A549 (cell line): Measurements from ENCODE around the gene NIP7. TPM values are rescaled to one million over a fixed set of nuclear protein-coding genes. Genes with fewer than 3 reads are reported as not detected.

ENCODE experiments used
- ATAC-seq, 2 experiments: fragments of 200-7000 bp in 1 of 2; fragments of >200 bp in 1 of 2; cut with Nextera tagmentation in 1 of 2; cut with Tn5 transposase in 1 of 2; 3 replicates each; pipeline versions ENCODE4 v1.8.0 to v1.9.1; 2018 to 2020; ENCODE audit warnings: mild to moderate bottlenecking in 1 of 2, moderate library complexity in 1 of 2
- CTCF ChIA-PET: fragments of 300-600 bp; sonication (Branson Sonifier 250); formaldehyde crosslinking; extraction: SDS; loops from one replicate; lab custom pipeline; 2021; ENCODE audit warnings: antibody characterized with exemption, inconsistent platforms; lab: Yijun Ruan, JAX
- POLR2A ChIA-PET: fragments of 350-600 bp; formaldehyde crosslinking; extraction: SDS; loops from one replicate; lab custom pipeline; 2021; ENCODE audit warnings: antibody characterized with exemption, inconsistent platforms; lab: Yijun Ruan, JAX
- DNase-seq, 2 experiments: peaks; one replicate each; pipeline versions ENCODE4 v3.0.0 to v3.0.0-alpha.2; 2011 to 2016; ENCODE audit warnings: low read depth in 1 of 2, low spot score in 1 of 2
- FAIRE-seq: peaks from 2 replicates; lab custom pipeline; 2011; peaks lifted over from hg19 to GRCh38; lab: Jason Lieb, UNC
- H3K27ac ChIP-seq, 2 experiments: fragments of >200 bp; sonication (Bioruptor Twin); formaldehyde crosslinking; 3 replicates each; pipeline ENCODE4 v1.5.1; 2016 to 2017
- H3K4me1 ChIP-seq: fragments of >200 bp; sonication (Bioruptor Twin); formaldehyde crosslinking; 3 replicates; pipeline ENCODE4 v1.6.1; 2016
- H3K4me2 ChIP-seq: fragments of >200 bp; sonication (Bioruptor Twin); formaldehyde crosslinking; 3 replicates; pipeline ENCODE4 v1.6.1; 2016
- H3K4me3 ChIP-seq: fragments of >200 bp; sonication (Bioruptor Twin); formaldehyde crosslinking; 3 replicates; pipeline ENCODE4 v1.5.1; 2016
- H3K9me3 ChIP-seq: fragments of >200 bp; sonication (Bioruptor Twin); formaldehyde crosslinking; 3 replicates; pipeline ENCODE4 v1.6.1; 2016
- ATOH8 ChIP-seq: fragments of 250-450 bp; sonication (Bioruptor Pico); IDR thresholded peaks from 2 replicates; pipeline ENCODE4 v1.5.0; 2020; ENCODE audit warnings: low read depth, mild to moderate bottlenecking, moderate library complexity
- BCL3 ChIP-seq: fragments of >200 bp; sonication (Bioruptor Twin); formaldehyde crosslinking; IDR thresholded peaks from 3 replicates; pipeline ENCODE4 v1.6.1; 2016
- CBX8 ChIP-seq: fragments of 200-600 bp; sonication (generic); IDR thresholded peaks from 2 replicates; pipeline ENCODE4 v1.6.1; 2016
- CHD2 ChIP-seq: fragments of 150-350 bp; IDR thresholded peaks from 2 replicates; pipeline ENCODE4 v1.6.1; 2014; ENCODE audit warnings: low read length; ENCODE audit not compliant: partially characterized antibody
- CTCF ChIP-seq: fragments of >200 bp; sonication (Bioruptor Twin); formaldehyde crosslinking; IDR thresholded peaks from 3 replicates; pipeline ENCODE4 v1.5.1; 2016
- EHF ChIP-seq: fragments of 250-450 bp; sonication (Bioruptor Pico); IDR thresholded peaks from 2 replicates; pipeline ENCODE4 v1.5.0; 2020; ENCODE audit warnings: mild to moderate bottlenecking
- EHMT2 ChIP-seq: fragments of 200-600 bp; sonication (generic); IDR thresholded peaks from 2 replicates; pipeline ENCODE4 v1.6.1; 2016; ENCODE audit warnings: antibody characterized with exemption, low read depth, mild to moderate bottlenecking, moderate library complexity
- GATA3 ChIP-seq: IDR thresholded peaks from 2 replicates; pipeline ENCODE4 v1.6.1; 2012; ENCODE audit warnings: borderline replicate concordance
- HMGXB4 ChIP-seq: fragments of 250-450 bp; sonication (Bioruptor Pico); IDR thresholded peaks from 2 replicates; pipeline ENCODE4 v1.5.0; 2021; ENCODE audit warnings: mild to moderate bottlenecking, moderate library complexity, borderline replicate concordance
- HOXA7 ChIP-seq: fragments of 250-450 bp; sonication (Bioruptor Pico); IDR thresholded peaks from 2 replicates; pipeline ENCODE4 v1.5.0; 2020; ENCODE audit warnings: mild to moderate bottlenecking, moderate library complexity
- HOXB5 ChIP-seq: fragments of 250-450 bp; sonication (Bioruptor Pico); IDR thresholded peaks from 2 replicates; pipeline ENCODE4 v1.5.0; 2020; ENCODE audit warnings: mild to moderate bottlenecking, moderate library complexity
- KDM1A ChIP-seq: fragments of 200-600 bp; sonication (generic); IDR thresholded peaks from 2 replicates; pipeline ENCODE4 v1.6.1; 2016; ENCODE audit warnings: low read depth, mild to moderate bottlenecking
- KDM5A ChIP-seq: fragments of 200-600 bp; sonication (generic); IDR thresholded peaks from 2 replicates; pipeline ENCODE4 v1.6.1; 2016; ENCODE audit warnings: antibody characterized with exemption, mild to moderate bottlenecking
- MYC ChIP-seq: IDR thresholded peaks from 2 replicates; pipeline ENCODE4 v1.6.1; 2012; ENCODE audit warnings: mild to moderate bottlenecking, inconsistent platforms, low read length, improper control_type of control experiment, borderline replicate concordance
- POLR2A ChIP-seq: IDR thresholded peaks from 2 replicates; pipeline ENCODE4 v1.6.1; 2012; ENCODE audit warnings: mild to moderate bottlenecking, low read length
- RCOR1 ChIP-seq: fragments of 150-350 bp; IDR thresholded peaks from 2 replicates; pipeline ENCODE4 v1.6.1; 2014; ENCODE audit warnings: antibody characterized with exemption, low read length, low read depth
- RFX5 ChIP-seq: fragments of 450-650 bp; IDR thresholded peaks from 2 replicates; pipeline ENCODE4 v1.7.1; 2014; ENCODE audit warnings: antibody characterized with exemption, mild to moderate bottlenecking, moderate library complexity
- RNF2 ChIP-seq: fragments of 200-600 bp; sonication (generic); IDR thresholded peaks from 2 replicates; pipeline ENCODE4 v1.6.1; 2016; ENCODE audit warnings: low read depth, mild to moderate bottlenecking, antibody characterized with exemption, moderate library complexity, borderline replicate concordance
- ZSCAN20 ChIP-seq: fragments of 250-450 bp; sonication (Bioruptor Pico); IDR thresholded peaks from 2 replicates; pipeline ENCODE4 v1.8.0; 2022; ENCODE audit warnings: mild to moderate bottlenecking, moderate library complexity
- WGBS: methylation state at CpG from one replicate; pipeline ENCODE4 v1.1.6; 2017; ENCODE audit errors: missing lambda C conversion rate; 5-methylcytosine and 5-hydroxymethylcytosine counted together
- polyA plus RNA-seq, 4 experiments: library from polyadenylated mRNA; depleted of rRNA in 3 of 4; stranded (reverse); fragments of >200 nt; fragmentation: RNase III in 1 of 4; extraction: RNeasy Plus Mini Kit Qiagen cat#74134 plus additional on column Dnase treatment in 1 of 4; gene quantifications; 2 replicates in 3 of 4; 3 replicates in 1 of 4; pipeline ENCODE4 v1.2.3, GENCODE V29; 2011 to 2017

Gene NIP7
- polyA plus RNA-seq, 2 of the 4 experiments (the other 2 are of a cell fraction): 23.0 to 55.9 TPM

DNA sequence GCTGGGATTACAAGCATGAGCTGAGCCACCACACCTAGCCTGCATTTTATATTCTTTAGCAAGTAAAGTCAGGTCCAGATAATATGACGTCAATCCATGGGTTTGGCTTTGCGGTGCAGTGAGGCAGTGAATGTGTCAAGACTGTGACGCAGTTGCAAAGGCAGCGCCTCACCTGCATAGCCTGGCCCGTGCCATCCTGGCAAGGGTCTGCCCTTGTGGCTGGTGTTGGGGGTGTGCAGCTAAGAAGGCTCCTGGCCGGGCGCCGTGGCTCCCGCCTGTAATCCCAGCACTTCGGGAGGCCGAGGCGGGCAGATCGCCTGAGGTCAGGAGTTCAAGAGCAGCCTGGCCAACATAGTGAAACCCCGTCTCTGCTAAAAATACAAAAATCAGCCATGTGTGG is 16.2 kb upstream of the NIP7 start:
- POLR2A ChIA-PET: interaction anchor here (0.7 kb wide), 2 partner anchors 13 to 583 kb away, joined by 3 to 4 read pairs; no protein-coding TSS in a partner anchor
- Histone ChIP-seq H3K4me2 (no peak overlapping the region), H3K4me1 (peaks cover 27% of the 10 kb centered on the region), H3K9me3 (no peaks in the 10 kb centered on the region), H3K4me3 (no peak overlapping the region), H3K27ac (no peak overlapping the region)
- CTCF ChIA-PET: interaction anchor here (2.6 to 8.9 kb wide), 3 partner anchors 10 to 14 kb away, joined by 6 to 44 read pairs (median 31); partner anchors contain the start of genes COG8, NIP7 and VPS4A
- WGBS: 97% methylated on average over 5 of the region's 14 CpGs
- ATAC-seq (no peak), DNase-seq (no peak), FAIRE-seq (no peak)
- TF ChIP-seq EHMT2: no peak
- no peak for TF ChIP-seq RNF2
- no peak for TF ChIP-seq CBX8
- no peak for TF ChIP-seq CHD2
- TF ChIP-seq CTCF: no peak
- no peak for TF ChIP-seq RFX5
- no peak for TF ChIP-seq POLR2A
- TF ChIP-seq HOXA7: no peak
- no peak for TF ChIP-seq HMGXB4 (CRISPR knock-in tag)
- no peak for TF ChIP-seq MYC
- no peak for TF ChIP-seq HOXB5
- no peak for TF ChIP-seq KDM1A
- TF ChIP-seq KDM5A: no peak
- TF ChIP-seq ZSCAN20 (CRISPR knock-in tag): no peak
- TF ChIP-seq RCOR1: no peak

DNA sequence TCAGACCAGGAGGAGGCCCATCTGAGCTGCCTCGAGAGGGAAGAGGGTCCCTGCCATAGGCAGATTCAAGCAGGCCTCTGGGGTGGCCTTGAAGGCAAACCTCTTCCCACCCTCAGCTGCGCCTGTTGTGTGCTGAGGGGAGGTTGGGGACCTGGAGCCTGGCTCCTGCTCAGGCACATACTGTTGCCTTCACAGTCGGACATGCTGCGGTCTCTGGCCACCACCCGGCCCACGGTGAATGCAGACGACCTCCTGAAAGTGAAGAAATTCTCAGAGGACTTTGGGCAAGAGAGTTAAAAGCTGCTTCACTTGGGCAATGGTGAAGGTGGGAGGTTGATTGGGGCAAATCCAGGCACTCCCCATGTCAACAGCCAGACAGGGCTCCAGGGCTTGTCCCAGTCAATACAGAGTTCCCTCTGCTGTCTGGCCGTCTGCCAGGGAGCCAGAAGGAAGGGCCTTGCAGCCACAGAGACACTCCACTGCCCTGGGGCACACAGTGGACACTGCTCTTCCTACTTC is 15.5 kb upstream of the NIP7 start:
- FAIRE-seq (no peak), DNase-seq (no peak), ATAC-seq (peak in 1 of 2 experiments; percentile 8; a peak in 1 of 6 replicates)
- H3K4me3 ChIP-seq: no peak overlapping the region
- POLR2A ChIA-PET: no interaction called here
- TF ChIP-seq CTCF (no peak), BCL3 (no peak), ATOH8 (CRISPR knock-in tag) (no peak), GATA3 (no peak), EHF (CRISPR knock-in tag) (no peak)
- 0 out of 6 replicates have a peak overlapping the region, but pooled peaks of 1 of the 2 experiments have one; percentile 34 for H3K27ac ChIP-seq
- H3K4me1 ChIP-seq: peaks cover 34% of the 10 kb centered on the region
- H3K9me3 ChIP-seq: no peaks in the 10 kb centered on the region
- H3K4me2 ChIP-seq: no peak overlapping the region
- CTCF ChIA-PET: interaction anchor here (2.6 to 8.9 kb wide), 3 partner anchors 10 to 13 kb away, joined by 6 to 44 read pairs (median 31); partner anchors contain the start of genes COG8, NIP7 and VPS4A
- WGBS: 89% methylated on average over 8 of the region's 8 CpGs
